GM18861 (cell line): ENCODE measurements around the gene PCID2.

Experiments
- ATAC-seq: cut with Tn5 transposase; IDR thresholded peaks from one replicate; pipeline ENCODE4 v1.9.1; 2021; ENCODE audit not compliant: unreplicated experiment

Gene PCID2

DNA sequence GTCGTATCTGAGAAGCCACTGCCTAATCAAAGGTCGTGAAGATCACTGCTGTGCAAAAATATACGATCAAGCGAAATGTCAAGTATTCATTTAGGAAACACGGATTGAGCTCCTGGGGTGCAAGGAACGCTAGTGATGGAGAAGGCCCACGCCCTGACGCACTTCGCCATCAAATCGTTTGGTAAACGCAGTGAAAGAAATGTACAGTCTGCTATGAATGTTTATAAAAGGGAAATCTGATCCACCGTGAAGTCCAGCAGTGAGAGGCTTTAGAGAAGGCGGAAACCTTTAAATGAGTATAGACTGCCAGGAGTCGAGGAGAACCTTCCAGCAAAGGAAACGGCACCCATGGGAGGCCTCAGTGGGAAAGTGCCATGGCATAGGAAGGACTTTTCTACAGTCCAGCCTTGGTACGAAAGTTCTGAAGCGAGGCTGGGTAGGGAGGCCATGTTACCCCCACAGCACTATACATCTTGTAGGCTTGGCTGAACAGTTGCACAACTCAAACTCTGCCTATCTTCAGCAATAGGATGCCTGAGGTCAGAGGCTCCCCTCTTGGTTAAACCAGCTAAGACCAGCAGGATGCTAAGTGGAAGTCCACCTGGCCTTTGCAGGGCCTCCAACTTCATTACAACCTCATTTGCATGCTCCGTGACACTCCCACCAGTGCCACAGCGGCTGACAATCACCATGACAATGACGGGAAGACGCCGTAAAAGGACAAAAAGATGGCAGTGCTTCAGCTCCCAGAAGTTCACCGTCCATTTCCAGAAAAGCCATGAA, 20.4 kb downstream of the PCID2 start:
- no peak for ATAC-seq

DNA sequence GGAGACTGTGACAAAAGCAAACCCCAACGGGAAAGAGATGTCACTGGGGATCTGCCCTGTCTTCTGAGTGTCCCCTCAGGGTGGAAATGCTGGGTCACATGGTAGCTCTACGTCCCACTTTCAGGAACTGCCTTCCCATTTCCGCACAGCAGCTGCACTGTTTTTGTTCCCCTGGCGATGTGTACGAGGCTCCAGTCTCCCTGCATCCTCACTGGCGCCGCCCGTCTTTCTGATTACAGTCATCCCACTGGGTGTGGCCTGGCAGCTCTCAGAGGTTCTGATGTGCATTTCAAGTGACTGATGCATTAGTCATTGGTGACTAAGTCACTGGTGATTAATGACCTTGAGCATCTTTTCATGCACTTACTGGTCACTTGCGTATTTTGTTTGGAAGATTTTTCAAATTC, 21.2 kb downstream of the PCID2 start:
- no peak for ATAC-seq

DNA sequence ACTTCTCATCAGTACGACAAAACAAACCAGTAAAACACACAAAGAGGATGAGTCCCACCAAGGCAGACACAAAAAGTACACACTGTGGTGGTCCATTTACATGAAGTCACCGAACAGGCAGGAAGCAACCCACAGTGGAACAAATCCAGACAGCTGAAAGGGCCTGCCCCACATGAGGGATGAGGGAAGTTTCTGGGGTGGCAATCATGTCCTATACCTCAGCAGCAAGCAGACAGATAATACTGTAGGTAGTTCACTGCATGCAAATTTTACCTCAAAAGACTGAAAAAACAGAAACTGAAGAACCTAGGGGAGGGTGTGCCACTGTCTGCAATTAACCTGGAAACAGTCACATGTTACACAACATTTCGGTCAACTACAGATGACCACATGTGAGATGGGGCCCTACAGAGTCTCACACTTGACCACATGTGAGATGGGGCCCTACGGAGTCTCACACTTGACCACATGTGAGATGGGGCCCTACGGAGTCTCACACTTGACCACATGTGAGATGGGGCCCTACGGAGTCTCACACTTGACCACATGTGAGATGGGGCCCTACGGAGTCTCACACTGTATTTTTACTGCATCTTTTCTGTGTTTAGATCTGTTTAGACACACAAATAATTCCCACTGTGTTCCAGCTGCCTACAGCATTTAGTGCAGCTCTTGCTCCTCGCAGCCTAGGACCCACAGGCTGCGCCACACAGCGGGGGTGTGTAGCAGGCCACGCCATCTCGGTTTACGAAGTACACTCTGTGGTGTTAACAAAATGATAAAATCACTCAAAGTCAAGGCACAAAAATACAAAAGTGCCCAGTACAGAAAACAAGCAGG, 22.2 kb downstream of the PCID2 start:
- ATAC-seq: peak; percentile 72

DNA sequence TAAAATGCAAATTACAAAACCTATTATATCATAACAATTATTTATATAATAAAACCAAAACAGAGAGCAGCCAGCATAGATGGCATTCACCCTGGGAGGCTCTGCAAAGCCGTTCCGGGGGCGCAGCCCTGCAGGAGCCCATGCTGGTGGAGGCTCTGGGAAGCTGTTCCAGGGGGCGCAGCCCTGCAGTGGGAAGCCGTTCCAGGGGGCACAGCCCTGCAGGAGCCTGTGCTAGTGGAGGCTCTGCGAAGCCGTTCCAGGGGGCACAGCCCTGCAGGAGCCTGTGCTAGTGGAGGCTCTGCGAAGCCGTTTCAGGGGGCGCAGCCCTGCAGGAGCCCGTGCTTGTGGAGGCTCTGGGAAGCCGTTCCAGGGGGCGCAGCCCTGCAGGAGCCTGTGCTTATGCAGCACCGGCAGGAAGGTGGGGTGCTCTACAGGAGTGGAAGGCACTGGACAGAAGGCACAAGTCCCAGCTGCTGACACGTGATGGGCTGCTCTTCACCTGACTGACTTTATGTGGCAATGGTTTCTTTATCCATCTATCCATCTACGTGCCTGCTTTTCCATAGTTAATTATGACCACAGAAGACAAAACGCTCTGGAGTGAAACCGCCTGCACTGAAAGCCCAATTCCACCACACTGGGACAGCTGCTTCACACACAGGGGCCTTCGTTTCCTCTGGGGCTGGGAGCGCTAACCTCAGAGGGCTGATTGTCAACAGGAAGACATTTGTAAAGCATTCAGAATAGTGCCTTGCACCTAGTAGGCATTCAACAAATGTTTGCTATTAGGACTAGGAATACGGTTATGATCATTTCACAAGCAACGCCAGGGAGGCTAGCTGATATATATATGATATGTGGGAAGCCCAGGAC, 23.7 kb downstream of the PCID2 start:
- ATAC-seq: no peak

DNA sequence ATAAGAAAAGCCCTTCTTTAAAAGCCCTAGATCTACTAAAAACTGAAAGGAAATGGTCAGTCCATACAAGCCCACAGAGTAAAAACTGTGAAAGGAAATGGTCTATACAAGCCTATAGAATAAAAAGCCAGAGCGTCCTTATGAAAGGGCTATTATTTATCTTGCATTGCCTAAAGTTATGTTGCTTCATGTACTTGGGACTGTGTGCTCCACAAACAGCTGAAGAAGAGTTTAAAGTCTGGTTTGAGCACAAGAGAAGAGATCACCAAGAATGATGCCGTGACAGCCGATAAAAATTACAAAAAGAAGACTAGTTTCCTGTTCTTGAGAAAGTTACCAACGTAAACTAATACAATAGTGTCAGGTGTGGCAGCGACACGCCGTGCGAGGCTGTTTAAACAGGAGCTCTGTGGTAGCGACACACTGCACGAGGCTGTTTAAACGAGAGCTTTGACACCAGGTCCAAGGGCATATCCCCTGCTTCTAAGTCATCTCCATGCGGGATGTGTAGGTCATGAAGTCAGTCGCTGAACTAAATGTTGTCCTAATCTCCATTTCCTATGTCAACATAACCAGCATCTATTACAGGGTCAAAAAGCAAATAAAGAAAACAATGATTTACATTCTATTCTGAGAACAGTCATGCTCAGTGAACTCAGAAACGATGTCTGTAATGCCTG, 24.9 kb downstream of the PCID2 start:
- no peak for ATAC-seq

DNA sequence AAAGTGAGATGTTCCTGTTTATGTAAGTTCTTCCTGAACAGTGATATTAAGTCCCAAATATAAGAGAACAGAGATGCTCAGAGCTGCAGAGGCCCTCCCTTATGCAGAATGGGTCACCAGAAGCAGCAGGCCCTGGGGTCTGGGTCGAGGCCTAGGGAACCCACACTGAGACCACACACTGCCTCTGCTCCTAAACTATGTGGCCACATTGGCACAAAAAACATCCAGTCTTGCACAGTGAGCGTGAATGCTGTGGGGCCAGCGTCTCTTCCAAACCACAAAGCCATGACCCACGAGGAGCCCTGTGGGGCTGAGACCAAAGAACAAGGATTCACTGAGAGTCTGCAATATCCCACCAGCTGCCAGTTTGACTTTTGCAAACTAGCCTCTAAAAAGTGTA, 26.4 kb downstream of the PCID2 start:
- ATAC-seq: no peak

DNA sequence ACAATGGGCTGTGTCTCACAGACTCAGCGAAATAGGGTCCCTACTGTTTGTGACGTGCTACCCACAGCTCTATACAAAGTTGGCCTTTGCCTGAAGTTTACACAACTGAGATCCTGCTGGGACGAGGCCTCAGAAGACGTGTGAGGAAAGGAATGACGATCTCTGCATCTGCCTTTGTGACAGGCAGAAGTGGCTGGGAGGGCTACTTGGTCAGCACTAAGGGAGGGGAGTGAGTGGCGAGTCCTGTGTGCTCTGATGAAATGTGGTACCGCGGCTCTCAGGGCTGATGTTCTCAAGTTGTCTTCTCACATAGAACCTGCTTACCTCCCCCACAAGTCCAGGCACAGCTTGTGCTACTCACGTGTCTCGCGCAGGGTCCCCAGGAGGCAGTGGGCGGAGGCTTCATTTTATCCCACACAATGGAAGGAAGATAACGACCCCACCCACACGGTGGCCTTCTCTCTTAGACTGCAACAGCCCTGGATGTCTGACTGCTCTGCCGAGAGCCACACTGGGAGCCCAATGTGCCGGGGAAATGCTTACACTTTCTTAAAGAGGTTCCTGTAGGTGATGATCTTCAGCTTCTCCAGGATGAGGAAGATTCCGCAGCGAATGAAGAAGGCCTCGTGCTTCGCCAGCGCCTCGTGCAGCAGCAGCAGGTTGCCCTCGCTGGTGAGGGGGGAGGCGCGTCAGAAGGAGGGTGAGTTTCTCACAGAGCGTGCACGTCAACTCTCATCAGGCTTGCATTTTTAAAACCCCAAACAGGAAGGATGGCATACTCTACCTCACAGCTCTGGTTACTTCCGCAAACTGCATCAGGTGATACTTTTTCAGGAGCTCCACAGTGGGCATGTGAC, 28.9 kb downstream of the PCID2 start:
- no peak for ATAC-seq

DNA sequence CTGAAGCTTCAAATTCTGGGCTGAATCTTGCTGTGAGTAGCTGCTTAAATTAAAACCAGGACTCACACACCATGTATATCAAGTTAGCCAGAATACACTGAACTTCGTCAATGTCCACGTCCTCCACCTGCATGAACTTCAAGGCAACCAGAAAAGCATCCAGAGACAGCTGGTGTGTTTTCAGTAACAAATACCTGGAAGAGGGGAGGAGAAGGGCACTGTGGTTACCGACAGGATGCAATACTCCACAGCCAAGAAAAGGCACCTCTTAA, 29.6 kb downstream of the PCID2 start:
- no peak for ATAC-seq

DNA sequence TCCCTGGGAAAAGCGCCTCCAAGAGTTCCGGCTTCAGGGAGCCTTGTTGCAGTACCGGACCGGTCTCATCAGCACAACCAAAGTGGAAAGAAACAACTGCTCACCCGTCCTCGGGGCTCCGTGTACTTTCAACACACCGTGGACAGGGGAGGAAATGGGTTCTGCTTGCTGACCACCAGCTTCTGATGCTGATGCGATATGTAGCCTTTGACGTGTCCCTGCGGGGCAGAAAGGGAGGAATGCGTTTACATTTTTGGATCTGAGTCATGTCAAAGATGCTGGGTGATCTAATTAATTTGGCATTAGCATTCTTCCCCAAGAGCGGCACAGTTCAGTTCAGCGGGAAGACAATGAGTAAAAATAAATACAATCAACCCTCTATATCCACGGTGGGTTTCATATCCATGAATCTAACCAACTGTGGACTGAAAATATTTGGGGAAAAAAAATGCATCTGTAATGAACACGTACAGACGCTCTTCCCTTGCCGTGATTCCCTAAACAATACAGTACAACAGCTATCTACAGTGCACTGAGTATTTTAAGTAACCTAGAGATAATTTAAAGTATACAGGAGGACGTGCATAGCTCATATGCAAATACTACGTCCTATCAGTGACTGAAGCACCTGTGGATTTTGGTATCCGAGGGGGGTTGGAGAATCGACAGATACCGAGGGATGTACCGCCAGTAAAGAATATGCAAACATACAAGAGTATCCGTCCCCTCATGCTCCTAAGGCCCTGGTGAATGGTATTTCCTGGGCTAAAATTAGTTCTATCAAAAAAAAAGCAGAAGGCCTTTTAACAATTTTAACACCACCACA, 30.2 kb downstream of the PCID2 start:
- ATAC-seq: no peak

DNA sequence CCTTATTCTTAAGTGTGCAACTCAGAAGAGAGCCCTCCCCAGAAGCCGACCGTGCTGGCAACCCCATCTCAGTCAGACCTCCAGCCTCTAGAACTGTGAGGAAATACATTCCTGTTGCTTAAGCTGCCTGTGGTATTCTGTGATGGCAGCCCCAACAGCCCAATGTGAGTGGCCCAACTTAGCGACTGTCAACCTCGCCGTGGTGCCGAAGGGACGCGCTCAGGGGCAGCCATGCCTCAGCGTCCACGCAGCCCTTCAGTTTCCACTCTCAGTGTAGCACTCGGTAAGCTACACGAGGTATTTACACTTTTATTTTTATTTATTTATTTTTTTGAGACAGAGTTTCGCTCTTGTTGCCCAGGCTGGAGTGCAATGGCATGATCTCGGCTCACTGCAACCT, 31.6 kb downstream of the PCID2 start:
- no peak for ATAC-seq

DNA sequence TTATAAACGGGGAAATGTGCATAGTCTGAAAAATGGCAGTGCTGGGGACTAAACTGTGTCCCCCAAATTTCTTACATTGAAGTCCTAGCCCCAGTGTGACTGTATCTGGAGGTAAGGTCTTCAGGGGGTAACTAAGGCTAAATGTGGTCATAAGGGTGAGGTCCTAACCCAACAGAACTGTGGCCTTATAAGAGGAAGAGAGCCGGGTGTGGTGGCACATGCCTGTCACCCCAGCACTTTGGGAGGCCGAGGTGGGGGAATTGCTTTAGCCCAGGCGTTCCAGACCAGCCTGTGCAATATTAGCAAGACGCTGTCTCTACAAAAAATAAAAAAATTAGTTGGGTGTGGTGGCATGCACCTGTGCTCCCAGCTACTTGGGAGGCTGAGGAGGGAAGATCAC, 32.2 kb downstream of the PCID2 start:
- no peak for ATAC-seq

DNA sequence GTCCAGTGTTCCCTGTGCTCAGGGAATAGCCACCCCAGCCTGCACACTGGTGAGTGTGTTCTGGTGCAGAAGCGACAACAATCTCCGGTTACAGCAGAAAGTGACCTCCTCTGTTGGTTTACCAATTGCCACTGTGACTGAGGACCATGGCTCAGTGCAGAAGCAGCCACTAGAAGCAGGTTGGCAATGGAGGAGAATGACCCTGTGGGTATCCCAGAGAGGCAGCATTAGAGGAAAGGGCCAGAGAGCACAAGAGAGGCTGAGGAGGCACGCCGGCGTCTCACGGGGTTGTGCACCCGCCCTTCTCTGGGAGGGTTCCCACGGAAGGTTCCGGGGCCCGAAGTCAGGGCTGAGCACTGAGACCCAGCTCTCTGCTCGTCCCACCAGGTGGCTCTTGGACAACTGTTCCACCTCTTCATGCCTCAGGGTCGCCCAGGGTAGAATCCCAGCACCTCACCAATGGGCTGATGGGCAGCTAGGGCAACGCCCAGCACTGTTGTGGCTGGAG, 36.0 kb downstream of the PCID2 start:
- no peak for ATAC-seq

DNA sequence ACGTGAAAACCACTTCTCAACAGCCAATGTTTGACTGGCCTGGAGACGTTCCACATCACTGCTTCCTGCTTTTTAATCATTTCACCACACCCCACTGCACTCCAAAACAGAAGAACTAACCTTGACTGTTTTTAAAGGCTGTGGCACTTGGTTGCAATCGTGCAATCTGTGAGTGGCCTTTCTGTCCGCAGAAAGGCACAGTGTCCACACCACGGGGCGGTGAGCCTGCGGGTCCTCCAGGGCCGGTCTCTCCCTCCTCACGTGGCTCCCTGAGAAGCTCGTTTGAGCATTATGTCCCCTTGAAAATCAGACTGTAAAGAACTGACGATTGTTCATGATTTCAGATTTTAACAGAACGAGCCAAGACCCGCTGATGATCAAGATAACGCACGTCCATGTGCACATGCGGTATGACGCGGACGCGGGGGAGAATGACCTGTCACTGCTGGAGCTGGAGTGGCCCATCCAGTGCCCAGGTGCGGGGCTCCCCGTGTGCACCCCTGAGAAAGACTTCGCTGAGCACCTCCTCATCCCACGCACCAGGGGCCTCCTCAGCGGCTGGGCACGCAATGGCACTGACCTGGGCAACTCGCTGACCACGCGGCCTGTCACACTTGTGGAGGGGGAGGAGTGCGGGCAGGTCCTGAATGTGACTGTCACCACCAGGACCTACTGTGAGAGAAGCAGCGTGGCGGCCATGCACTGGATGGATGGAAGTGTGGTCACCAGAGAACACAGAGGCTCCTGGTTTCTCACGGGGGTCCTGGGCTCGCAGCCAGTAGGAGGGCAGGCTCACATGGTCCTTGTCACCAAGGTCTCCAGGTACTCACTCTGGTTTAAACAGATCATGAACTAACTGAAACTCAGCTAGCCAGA, 37.0 kb downstream of the PCID2 start:
- ATAC-seq: no peak

DNA sequence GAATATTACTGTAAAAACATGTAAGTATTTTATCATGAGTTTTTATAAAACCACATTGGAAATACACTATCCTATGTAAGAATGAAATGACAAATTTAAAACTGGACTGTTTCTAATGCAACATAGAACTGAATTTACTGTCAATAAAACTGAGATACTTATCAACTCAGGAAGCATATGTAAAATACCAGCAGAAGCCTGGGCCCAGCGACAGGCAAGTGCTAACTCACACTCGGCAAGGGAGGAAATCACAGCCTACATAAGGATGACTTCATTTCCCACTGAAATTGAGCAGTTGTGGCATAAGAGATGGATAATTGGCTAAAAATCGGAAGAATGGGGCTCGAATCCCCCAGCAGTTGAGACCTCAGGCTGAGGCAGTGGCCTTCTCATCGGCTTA, 38.0 kb downstream of the PCID2 start:
- no peak for ATAC-seq

DNA sequence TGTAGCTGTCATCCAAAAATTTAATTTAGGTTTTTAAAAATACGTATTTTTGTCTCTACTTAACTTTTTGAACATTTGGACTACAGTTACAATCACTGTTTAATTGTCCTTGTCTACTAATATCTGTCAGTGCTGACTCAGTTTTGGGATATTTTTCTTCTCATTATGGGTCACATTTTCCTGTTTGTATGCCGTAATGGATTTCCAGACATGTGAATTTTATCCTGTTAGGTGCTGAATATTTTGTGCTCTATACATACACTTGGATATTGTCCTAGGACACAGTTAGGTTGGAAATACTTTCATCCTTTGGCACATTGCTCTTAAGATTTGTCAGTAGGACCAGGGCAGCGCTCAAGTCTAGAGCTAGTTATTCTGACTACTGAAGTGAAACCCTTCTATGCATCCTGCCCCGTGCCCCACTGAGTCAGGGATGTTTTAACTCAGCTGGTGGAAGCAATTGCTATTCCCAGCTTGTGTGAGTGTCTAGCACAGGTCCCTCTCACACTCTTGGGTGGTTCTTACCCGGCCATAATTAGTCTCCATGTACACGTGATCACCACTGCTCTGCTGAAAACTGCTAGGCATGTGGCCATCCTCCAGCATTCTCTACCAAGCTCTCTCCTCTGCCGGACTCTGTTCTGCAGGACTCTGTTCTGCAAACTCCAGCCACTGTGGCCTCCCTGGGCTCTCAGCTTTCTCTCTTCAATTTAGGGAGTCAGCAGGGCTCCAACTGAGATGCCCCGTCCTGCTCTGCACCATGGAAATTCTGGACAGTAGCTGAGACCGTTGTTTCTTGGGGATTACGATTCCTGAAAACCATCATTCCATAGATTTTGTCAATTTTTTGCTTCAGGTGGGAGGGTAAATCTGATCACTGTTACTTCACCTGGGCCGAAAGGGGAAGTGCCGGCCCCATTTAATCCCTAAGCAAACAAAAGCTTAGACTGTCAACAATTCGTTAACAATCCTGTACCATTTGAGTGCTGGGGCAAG, 38.9 kb downstream of the PCID2 start:
- ATAC-seq: no peak

DNA sequence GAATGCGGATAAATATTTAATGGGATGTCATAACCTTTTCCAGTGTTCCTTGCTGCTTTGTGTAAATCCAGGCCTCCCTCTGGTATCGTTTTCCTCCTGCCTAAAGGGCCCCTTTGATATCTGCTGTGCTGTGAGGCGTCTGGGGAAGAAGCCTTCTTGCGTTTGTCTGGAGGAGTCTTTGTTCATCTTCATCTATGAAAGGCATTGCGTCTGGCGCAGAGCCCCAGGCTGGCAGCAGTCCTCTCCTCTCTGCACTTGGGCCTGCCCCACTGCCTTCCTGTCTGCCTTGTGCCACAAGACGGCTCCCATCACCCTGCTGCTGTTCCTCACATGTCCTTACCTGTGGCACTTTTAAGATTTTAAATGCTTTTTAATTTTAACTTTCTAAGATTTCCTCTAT, 40.3 kb downstream of the PCID2 start:
- ATAC-seq: no peak

DNA sequence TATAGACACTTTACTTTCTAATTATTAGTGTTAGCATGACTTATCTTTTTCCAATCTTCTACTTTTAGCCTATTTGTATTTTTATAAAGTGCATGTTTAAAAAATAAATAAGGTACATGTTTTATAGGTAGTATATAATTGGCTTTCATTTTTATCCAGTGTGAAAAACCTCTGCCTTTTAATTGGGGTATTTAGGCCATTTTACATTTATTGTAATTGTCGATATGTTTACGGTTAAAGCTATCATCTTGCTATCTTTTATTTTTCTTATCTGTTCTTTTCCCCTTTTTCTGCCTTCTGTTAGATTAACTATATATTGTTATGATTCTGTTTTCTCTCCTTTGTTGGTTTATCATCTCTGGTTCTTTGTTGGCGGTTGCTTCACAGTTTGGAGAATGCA, 40.9 kb downstream of the PCID2 start:
- no peak for ATAC-seq
